Suppressor macrophage treated with lipopolysaccharide for 1 hour (primary cell): ENCODE results near the gene ETS2.

Experiments
- DNase-seq, 3 donors: peaks; one replicate each; pipeline ENCODE4 v3.0.0-alpha.2; 2020 to 2022

ETS2 gene

GRCh38 chr21:38780879-38781278, 24.9 kb upstream of the ETS2 start:
- peak; percentile 74 to 91 (median 84) for DNase-seq

- no peak for DNase-seq
Measured at GRCh38 chr21:38784458-38785266, 21.1 kb upstream of the ETS2 start.

- DNase-seq, result no peak
Measured at GRCh38 chr21:38785483-38785882, 20.2 kb upstream of the ETS2 start.

GRCh38 chr21:38787016-38787415, 18.7 kb upstream of the ETS2 start:
- no peak for DNase-seq

GRCh38 chr21:38787461-38788274, 18.1 kb upstream of the ETS2 start:
- no peak for DNase-seq

- no peak for DNase-seq
Measured at GRCh38 chr21:38788275-38788905, 17.3 kb upstream of the ETS2 start.

GRCh38 chr21:38789275-38789674, 16.5 kb upstream of the ETS2 start:
- DNase-seq, result no peak

GRCh38 chr21:38790059-38790458, 15.7 kb upstream of the ETS2 start:
- no peak for DNase-seq

GRCh38 chr21:38790961-38791360, 14.8 kb upstream of the ETS2 start:
- peak in 1 of 3 donors; percentile 22 for DNase-seq

GRCh38 chr21:38792676-38793459, 12.9 kb upstream of the ETS2 start:
- DNase-seq, result no peak

GRCh38 chr21:38793926-38794713, 11.6 kb upstream of the ETS2 start:
- DNase-seq, result no peak

GRCh38 chr21:38794978-38795377, 10.8 kb upstream of the ETS2 start:
- DNase-seq, result no peak

- no peak for DNase-seq
Measured at GRCh38 chr21:38795475-38795874, 10.3 kb upstream of the ETS2 start.

GRCh38 chr21:38796424-38796823, 9.3 kb upstream of the ETS2 start:
- DNase-seq, result peak in 1 of 3 donors; percentile 16

GRCh38 chr21:38797470-38797869, 8.3 kb upstream of the ETS2 start:
- peak; percentile 79 to 86 (median 83) for DNase-seq

GRCh38 chr21:38798081-38798480, 7.6 kb upstream of the ETS2 start:
- DNase-seq, result no peak

- DNase-seq, result no peak
Measured at GRCh38 chr21:38798481-38798882, 7.2 kb upstream of the ETS2 start.

GRCh38 chr21:38800046-38800758, 5.5 kb upstream of the ETS2 start:
- no peak for DNase-seq

- no peak for DNase-seq
Measured at GRCh38 chr21:38800924-38801744, 4.6 kb upstream of the ETS2 start.
